DOHH2 (cell line): ENCODE results near the gene AQP12A.

Experiments used
- H3F3A ChIP-seq: fragments of 200-600 bp; sonication (generic), shearing (Covaris generic); 2 replicates; pipeline ENCODE4 v1.6.0; 2016; ENCODE audit warnings: antibody characterized with exemption, mild to moderate bottlenecking; ENCODE audit not compliant: control insufficient read depth, insufficient read depth
- H3K27ac ChIP-seq: fragments of 200-600 bp; sonication (generic); 2 replicates; pipeline ENCODE4 v1.5.1; 2014; ENCODE audit warnings: low read depth, mild to moderate bottlenecking, low read length, moderate library complexity
- H3K27me3 ChIP-seq: fragments of 200-600 bp; sonication (generic); 2 replicates; pipeline ENCODE4 v1.6.1; 2014; ENCODE audit warnings: mild to moderate bottlenecking, low read length, mixed read lengths; ENCODE audit not compliant: control insufficient read depth
- H3K36me3 ChIP-seq: fragments of 200-600 bp; sonication (generic); 2 replicates; pipeline ENCODE4 v1.6.1; 2014; ENCODE audit warnings: mild to moderate bottlenecking, low read length, moderate library complexity, mixed read lengths; ENCODE audit not compliant: control insufficient read depth
- H3K4me1 ChIP-seq: fragments of 200-600 bp; sonication (generic); 2 replicates; pipeline ENCODE4 v1.6.1; 2014; ENCODE audit warnings: mild to moderate bottlenecking, low read length, mixed read lengths; ENCODE audit not compliant: control insufficient read depth
- H3K4me2 ChIP-seq: fragments of 200-600 bp; sonication (generic); 2 replicates; pipeline ENCODE4 v1.6.0; 2014; ENCODE audit warnings: mild to moderate bottlenecking, low read length, moderate library complexity
- H3K4me3 ChIP-seq: fragments of 200-600 bp; sonication (generic); 2 replicates; pipeline ENCODE4 v1.5.1; 2014; ENCODE audit warnings: mild to moderate bottlenecking, low read length, mixed read lengths
- H3K79me2 ChIP-seq: fragments of 200-600 bp; sonication (generic); 2 replicates; pipeline ENCODE4 v1.6.1; 2014; ENCODE audit warnings: mild to moderate bottlenecking, low read length, mixed read lengths; ENCODE audit not compliant: control insufficient read depth
- H3K9me2 ChIP-seq: fragments of 200-600 bp; sonication (generic); replicated peaks from 2 replicates; pipeline ENCODE4 v1.6.1; 2014; ENCODE audit warnings: mild to moderate bottlenecking, low read length, mixed read lengths; ENCODE audit not compliant: control insufficient read depth
- H3K9me3 ChIP-seq: fragments of 200-600 bp; sonication (generic); 2 replicates; pipeline ENCODE4 v1.6.1; 2014; ENCODE audit warnings: antibody characterized with exemption, low read length, mixed read lengths; ENCODE audit not compliant: control insufficient read depth, insufficient read depth
- H4K20me1 ChIP-seq: fragments of 200-600 bp; sonication (generic); 2 replicates; pipeline ENCODE4 v1.6.0; 2014; ENCODE audit warnings: low read depth, mild to moderate bottlenecking, antibody characterized with exemption, low read length, moderate library complexity; ENCODE audit not compliant: control insufficient read depth, insufficient read depth
- CTCF ChIP-seq: fragments of 200-600 bp; sonication (generic); IDR thresholded peaks from one replicate; pipeline ENCODE4 v1.5.1; 2014; ENCODE audit warnings: antibody characterized with exemption, mild to moderate bottlenecking, low read depth, low read length; ENCODE audit not compliant: poor library complexity, severe bottlenecking
- EZH2phosphoT487 ChIP-seq: fragments of 200-600 bp; sonication (generic); IDR thresholded peaks from 2 replicates; pipeline ENCODE4 v1.6.1; 2017; ENCODE audit warnings: borderline replicate concordance, mild to moderate bottlenecking, antibody characterized with exemption, low read length, moderate library complexity, mixed read lengths

The AQP12A gene

GRCh38 chr2:240728827-240729226, 37.2 kb downstream of the AQP12A start:
- Histone ChIP-seq H3K9me3 (no peaks in the 10 kb centered on the region), H3K4me3 (no peak overlapping the region), H3K27ac (no peak overlapping the region), H3K4me2 (no peak overlapping the region), H3K27me3 (no peaks in the 10 kb centered on the region), H3F3A (no peaks in the 10 kb centered on the region), H3K79me2 (no peaks in the 10 kb centered on the region), H3K9me2 (no peaks in the 10 kb centered on the region), H4K20me1 (no peaks in the 10 kb centered on the region), H3K4me1 (no peaks in the 10 kb centered on the region), H3K36me3 (no peaks in the 10 kb centered on the region)
- TF ChIP-seq CTCF (no peak), EZH2phosphoT487 (no peak)

GRCh38 chr2:240730501-240731177, 39.0 kb downstream of the AQP12A start:
- TF ChIP-seq CTCF (no peak), EZH2phosphoT487 (no peak)
- Histone ChIP-seq H3K4me1 (no peaks in the 10 kb centered on the region), H3K4me2 (no peak overlapping the region)

GRCh38 chr2:240731178-240731545, 39.5 kb downstream of the AQP12A start:
- H3K9me3 ChIP-seq = no peaks in the 10 kb centered on the region
- H3K79me2 ChIP-seq = no peaks in the 10 kb centered on the region
- no peak overlapping the region for H3K4me2 ChIP-seq
- no peaks in the 10 kb centered on the region for H3F3A ChIP-seq
- H3K36me3 ChIP-seq = no peaks in the 10 kb centered on the region
- no peaks in the 10 kb centered on the region for H3K9me2 ChIP-seq
- H3K27me3 ChIP-seq = no peaks in the 10 kb centered on the region
- no peak for TF ChIP-seq EZH2phosphoT487
- TF ChIP-seq CTCF = no peak
- H3K4me3 ChIP-seq = no peak overlapping the region
- H3K27ac ChIP-seq = no peak overlapping the region
- no peaks in the 10 kb centered on the region for H3K4me1 ChIP-seq
- H4K20me1 ChIP-seq = no peaks in the 10 kb centered on the region

More at GRCh38 chr2:240730501-240731177, 39.0 kb downstream of the AQP12A start:
- no peak overlapping the region for H3K27ac ChIP-seq
- no peaks in the 10 kb centered on the region for H3K9me2 ChIP-seq
- no peaks in the 10 kb centered on the region for H3K9me3 ChIP-seq
- H3K79me2 ChIP-seq = no peaks in the 10 kb centered on the region
- no peaks in the 10 kb centered on the region for H3K36me3 ChIP-seq
- no peaks in the 10 kb centered on the region for H3F3A ChIP-seq
- no peaks in the 10 kb centered on the region for H3K27me3 ChIP-seq
- no peaks in the 10 kb centered on the region for H4K20me1 ChIP-seq
- H3K4me3 ChIP-seq = no peak overlapping the region
